RPMI8226 (cell line): ENCODE results near the gene LANCL2.
"Not testable (repeated sequence)": the region's sequence is repeated elsewhere in the genome, so short reads cannot be mapped to it uniquely, and the experiment has no call there.

Experiments used
- DNase-seq: peaks from one replicate; pipeline ENCODE4 v3.0.0-alpha.2; 2015

The LANCL2 gene

GRCh38 chr7:55438757-55439525 is 73.8 kb downstream of the LANCL2 start:
- DNase-seq = peak; percentile 73

GRCh38 chr7:55439627-55440026 is 74.5 kb downstream of the LANCL2 start:
- peak; percentile 40 for DNase-seq

GRCh38 chr7:55440040-55440690 is 75.0 kb downstream of the LANCL2 start:
- DNase-seq = no peak

- no peak for DNase-seq
Observed at GRCh38 chr7:55441002-55441401, 75.9 kb downstream of the LANCL2 start.

GRCh38 chr7:55441774-55442522 is 76.8 kb downstream of the LANCL2 start:
- DNase-seq = no peak

- no peak for DNase-seq
Observed at GRCh38 chr7:55444786-55445185, 79.6 kb downstream of the LANCL2 start.

- no peak for DNase-seq
Observed at GRCh38 chr7:55448526-55448925, 83.4 kb downstream of the LANCL2 start.

GRCh38 chr7:55449205-55449991 is 84.3 kb downstream of the LANCL2 start:
- DNase-seq = no peak

GRCh38 chr7:55449992-55450535 is 84.9 kb downstream of the LANCL2 start:
- no peak for DNase-seq

- DNase-seq = no peak
Observed at GRCh38 chr7:55452971-55453370, 87.8 kb downstream of the LANCL2 start.

- no peak for DNase-seq
Observed at GRCh38 chr7:55457801-55458200, 92.7 kb downstream of the LANCL2 start.

- no peak for DNase-seq
Observed at GRCh38 chr7:55458351-55458750, 93.2 kb downstream of the LANCL2 start.

GRCh38 chr7:55463686-55464262 is 98.6 kb downstream of the LANCL2 start:
- no peak for DNase-seq

- no peak for DNase-seq
Observed at GRCh38 chr7:55464422-55464821, 99.3 kb downstream of the LANCL2 start.

- no peak for DNase-seq
Observed at GRCh38 chr7:55465691-55466090, 100.6 kb downstream of the LANCL2 start.

GRCh38 chr7:55467047-55467593 is 102.0 kb downstream of the LANCL2 start:
- DNase-seq = no peak

- DNase-seq = no peak
Observed at GRCh38 chr7:55468495-55468894, 103.4 kb downstream of the LANCL2 start.

GRCh38 chr7:55469271-55469681 is 104.1 kb downstream of the LANCL2 start:
- DNase-seq = no peak

GRCh38 chr7:55469721-55470120 is 104.6 kb downstream of the LANCL2 start:
- DNase-seq = no peak

- DNase-seq = no peak
Observed at GRCh38 chr7:55470261-55470660, 105.1 kb downstream of the LANCL2 start.

GRCh38 chr7:55471594-55471993 is 106.5 kb downstream of the LANCL2 start:
- not testable (repeated sequence) for DNase-seq

GRCh38 chr7:55472406-55472805 is 107.3 kb downstream of the LANCL2 start:
- not testable (repeated sequence) for DNase-seq
